AG08395 (cell line): ENCODE results near the gene NELFA.

Source experiments
- DNase-seq: peaks from one replicate; pipeline ENCODE4 v3.0.0; 2012; ENCODE audit warnings: mixed read lengths, low spot score

NELFA gene

GRCh38 chr4:1937550-1937949 lies 71.2 kb downstream of the NELFA start:
- no peak for DNase-seq

GRCh38 chr4:1933700-1934099 lies 75.1 kb downstream of the NELFA start:
- DNase-seq = no peak

GRCh38 chr4:1932736-1933135 lies 76.0 kb downstream of the NELFA start:
- DNase-seq = no peak
